Stimulated activated CD4-positive, alpha-beta T cell treated with anti-CD3 and anti-CD28 coated beads, Interleukin-12 subunit alpha, Interleukin-12 subunit beta, amount 100 ng/mL, for 48 hours (primary cell): ENCODE results near the gene AHCY.
"Not testable (repeated sequence)": the region's sequence is repeated elsewhere in the genome, so short reads cannot be mapped to it uniquely, and the experiment has no call there.

Experiments
- DNase-seq, 3 donors: peaks; one replicate each; pipeline ENCODE4 v3.0.0-alpha.2; 2020; ENCODE audit warnings: low read depth in 2 of 3, low spot score in 1 of 3

The AHCY gene

DNA sequence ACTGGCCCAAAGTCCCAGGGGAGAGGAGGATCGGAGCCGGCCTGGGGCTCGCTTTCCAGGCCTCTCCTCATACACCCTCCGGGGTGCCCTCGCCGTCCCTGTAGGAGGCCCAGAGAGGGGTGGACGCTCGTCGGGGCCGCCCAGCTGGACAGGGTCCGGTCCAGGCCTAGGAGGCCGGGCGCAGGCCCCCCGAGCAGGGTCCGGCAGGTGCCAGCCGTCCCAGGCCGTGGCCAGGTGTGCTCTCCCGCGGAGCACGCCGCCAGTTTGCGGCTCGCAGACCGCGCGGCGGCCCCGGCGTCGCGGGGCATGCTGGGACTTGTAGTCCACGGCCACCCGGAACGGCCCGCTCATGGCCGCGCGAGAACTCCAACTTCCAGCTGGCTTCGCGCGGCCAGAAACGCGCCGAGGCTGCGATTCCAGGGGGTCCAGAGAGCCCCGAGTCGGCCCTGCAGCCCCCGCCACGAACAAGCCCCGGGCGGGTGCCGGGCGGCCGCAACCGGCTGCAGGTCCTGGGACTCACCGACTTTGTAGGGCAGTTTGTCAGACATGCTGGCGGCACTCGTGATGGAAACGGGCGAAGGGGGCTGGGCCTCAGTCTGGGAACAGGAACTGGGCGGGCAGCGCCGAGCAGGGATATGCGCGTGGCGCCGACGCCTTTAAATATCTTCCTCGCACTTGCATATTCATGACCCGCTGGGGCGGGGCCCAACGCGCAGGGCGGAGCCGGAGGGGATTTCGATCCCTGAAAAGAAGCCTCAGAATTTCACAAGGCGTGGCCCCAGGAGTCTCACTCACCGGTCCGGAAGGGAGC, at the start of gene AHCY:
AHCY (minus strand) TSS at position 633 of the 811 bp plus-strand sequence; CDS start at position 548, 85 bp downstream.
- peak; percentile 91 to 95 (median 91) for DNase-seq

DNA sequence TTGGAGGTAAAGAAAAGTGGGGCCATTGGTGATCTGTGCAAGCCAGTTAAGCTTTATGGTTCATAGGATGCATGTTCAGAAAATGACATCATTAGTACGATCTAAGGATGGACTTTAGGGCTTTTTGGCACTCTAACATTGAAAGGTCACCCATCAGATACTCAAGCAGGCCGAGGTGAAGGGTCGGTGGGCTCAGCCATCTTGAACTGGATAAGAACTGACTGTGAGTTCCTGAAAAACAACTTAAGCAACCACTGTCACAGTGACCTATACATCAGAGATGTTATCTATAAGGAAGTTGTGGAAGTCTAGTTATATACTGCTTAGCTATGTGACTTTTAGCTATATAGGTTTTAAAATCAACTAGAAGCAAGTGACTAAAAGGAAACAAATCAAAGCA, 46.9 kb upstream of the AHCY start:
- DNase-seq = no peak

DNA sequence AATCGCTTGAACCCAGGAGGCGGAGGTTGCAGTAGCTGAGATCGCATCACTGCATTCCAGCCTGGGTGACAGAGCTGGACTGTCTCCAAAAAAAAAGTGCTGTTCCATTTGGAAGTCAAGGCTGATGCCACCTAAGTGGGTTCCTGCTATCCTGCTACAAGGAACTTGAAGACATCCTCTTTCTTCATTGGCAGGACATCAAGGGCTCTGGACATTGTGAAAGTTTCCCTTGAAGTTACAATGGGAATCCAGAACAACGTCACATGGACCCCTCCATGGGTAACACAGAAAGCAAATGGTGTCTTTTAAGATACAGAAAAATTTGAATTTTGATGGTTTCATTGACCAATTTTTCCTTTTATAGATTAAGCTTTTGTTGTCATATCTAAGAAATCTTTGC, 44.4 kb upstream of the AHCY start:
- no peak for DNase-seq

DNA sequence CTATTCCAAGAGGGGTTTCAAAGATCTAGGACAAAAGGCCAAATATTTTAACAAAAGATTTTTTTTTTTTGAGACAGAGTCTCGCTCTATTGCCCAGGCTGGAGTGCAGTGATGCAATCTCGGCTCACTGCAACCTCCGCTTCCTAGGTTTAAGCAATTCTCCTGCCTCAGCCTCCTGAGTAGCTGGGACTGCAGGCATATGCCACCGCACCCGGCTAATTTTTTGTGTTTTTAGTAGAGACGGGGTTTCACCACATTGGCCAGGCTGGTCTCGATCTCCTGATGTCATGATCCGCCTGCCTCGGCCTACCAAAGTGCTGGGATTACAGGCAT, 43.3 kb upstream of the AHCY start:
- not testable (repeated sequence) for DNase-seq

DNA sequence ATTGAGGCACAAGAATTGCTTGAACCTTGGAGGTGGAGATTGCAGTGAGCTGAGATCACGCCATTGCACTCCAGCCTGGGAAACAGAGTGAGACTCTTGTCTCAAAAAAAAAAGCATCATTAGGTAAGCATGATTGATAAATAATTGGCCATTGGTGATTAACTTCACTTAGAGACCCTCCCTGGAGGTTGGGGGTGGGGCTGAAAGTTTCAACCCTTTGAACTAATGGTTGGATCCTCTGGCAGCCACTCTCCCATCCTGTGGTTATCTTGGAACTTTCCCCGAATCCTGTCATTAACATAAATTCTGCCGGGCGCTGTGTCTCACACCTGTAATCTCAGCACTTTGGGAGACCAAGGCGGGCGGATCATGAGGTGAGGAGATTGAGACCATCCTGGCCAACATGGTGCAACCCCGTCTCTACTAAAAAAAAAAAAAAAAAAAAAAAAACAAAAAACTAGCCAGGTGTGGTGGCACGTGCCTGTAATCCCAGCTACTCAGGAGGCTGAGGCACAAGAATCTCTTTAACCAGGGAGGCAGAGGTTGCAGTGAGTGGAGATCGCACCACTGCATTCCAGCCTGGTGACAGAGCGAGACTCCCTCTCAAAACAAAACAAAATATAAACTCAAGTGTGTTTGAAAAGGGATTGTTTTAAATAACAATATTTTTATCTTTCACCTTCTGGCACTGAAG, 42.8 kb upstream of the AHCY start:
- DNase-seq = not testable (repeated sequence)

DNA sequence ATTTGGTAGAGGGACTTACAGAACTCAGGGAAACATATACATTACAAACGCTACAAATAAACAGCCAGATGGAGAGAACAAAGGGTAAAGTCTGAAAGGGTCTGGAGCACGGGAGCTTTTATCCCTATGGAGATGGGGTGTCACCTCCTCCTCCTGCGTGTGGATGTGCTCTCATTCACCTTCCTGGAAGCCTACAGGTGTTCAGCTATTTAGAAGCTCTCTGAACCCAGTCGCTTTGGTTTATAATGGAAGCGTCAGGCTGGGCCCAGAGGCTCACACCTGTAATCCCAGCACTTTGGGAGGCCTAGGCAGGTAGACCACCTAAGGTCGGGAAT, 42.2 kb upstream of the AHCY start:
- DNase-seq = no peak

DNA sequence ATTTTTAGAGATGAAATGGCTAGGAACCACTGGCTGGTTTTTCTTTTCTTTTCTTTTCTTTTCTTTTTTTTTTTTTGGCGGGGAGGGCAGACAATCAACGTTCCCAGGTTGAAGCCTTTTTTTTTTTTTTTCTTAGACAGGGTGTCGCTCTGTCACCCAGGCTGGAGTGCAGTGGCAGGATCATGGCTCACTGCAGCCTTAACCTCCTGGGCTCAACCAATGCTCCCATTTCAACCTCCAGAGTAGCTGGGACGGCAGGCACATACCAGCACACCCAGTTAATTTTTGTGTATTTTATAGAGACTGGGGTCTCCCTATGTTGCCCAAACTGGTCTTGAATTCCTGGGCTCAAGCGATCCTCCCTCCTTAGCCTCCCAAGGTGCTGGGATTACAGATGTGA, 41.1 kb upstream of the AHCY start:
- no peak for DNase-seq

DNA sequence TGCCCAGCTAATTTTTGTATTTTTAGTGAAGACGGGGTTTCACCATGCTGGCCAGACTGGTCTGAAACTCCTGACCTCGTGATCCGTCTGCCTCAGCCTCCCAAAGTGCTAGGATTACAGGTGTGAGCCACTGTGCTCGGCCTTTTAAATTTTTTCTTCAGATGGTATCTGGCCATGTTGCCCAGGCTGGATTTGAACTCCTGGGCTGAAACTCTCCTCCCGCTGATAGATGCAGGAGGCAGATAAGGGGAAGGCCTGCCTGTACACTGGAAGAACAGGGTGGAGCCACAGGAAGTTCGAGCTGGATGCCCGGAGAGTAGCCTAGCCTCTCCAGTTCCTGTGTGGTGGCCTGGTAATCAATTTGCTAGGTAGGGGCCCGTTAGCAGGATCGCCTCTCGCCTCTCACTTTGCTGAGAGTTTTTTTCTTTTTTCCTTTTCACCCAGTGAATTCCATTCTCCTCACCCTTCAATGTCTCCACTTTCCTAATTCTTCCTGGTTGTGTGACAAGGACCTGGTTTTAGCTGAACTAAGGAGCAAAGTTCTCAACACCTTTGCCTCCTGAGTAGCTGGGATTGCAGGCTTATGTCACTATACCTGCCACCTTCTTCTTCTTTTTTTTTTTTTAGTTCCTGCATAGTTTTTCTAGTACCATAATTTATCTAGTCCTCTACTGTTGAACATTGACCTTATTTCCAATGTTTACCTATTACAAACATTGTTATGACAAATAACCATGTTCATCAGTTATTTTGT, 40.5 kb upstream of the AHCY start:
- no peak for DNase-seq

DNA sequence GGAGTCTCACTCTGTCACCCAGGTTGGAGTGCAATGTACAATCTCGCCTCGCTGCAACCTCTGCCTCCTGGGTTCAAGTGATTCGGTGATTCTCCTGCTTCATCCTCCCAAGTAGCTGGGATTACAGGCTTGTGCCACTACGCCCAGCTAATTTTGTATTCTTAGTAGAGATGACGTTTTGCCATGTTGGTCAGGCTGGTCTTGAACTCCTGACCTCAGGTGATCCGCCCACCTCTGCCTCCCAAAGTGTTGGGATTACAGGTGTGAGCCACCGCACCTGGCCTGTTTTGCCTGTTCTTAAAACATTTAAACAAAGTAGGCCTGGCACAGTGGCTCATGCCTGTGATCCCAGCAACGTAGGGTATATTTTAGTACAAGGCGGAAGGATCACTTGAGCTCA, 38.0 kb upstream of the AHCY start:
- not testable (repeated sequence) for DNase-seq

DNA sequence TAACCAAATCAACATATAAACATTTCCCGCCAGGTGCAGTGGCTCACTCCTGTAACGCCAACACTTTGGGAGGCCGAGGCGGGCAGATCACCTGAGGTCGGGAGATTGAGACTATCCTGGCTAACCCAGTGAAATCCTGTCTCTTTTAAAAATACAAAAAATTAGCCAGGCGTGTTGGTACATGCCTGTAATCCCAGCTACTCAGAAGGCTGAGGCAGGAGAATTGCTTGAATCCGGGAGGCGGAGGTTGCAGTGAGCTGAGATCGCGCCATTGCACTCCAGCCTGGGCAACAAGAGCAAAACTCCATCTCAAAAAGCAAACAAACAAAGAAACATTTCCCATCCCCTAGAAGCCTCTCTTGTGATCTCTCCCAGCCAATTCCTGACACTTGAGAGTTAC, 37.6 kb upstream of the AHCY start:
- DNase-seq = not testable (repeated sequence)

DNA sequence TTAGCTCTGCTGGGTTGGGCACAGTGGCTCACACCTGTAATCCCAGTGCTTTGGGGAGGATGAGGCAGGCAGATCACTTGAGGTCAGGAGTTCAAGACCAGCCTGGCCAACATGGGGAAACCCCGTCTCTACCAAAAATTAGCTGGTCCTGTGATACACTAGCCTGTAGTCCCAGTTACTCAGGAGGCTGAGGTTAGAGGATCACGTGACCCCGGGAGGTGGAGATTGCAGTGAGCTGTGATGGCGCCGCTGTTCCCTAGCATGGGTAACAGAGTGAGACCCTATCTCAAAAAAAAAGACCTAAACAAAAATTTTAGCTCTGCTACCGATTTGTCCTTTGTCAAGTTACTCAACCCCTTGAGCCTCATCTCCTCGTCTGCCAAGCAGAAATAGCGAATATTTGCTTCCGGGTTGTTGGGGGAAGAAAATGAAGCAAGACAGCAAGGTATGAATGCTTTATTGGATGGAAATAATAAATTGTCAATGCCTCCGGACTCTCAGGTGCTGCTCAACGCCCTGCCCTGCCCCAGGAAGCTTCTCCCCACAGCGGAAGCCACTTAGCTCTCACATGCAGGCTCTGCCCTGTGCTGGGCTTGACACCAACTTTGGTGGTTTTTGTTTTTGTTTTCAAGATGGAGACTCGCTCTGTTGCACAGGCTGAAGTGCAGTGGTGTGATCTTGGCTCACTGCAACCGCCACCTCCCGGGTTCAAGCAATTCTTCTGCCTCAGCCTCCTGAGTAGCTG, 35.0 kb upstream of the AHCY start:
- DNase-seq = no peak

DNA sequence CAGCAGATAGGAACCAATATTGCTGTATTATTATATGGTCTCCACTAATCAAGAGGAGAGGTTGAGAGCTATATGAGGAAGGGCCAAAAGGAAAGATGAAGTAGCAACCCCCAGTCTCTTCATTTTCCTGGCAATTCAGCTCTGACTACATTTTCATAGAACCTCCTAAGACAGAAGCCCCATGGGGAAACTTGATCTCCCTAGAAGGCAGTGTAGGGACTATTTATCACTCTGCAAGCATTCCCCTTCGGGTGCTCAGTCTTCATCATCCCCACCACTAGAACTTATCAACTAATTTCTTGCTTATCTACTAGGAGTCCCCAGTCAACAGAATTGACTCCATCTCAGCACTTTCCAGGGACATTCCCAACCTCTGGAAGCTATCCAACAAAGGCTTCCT, 34.4 kb upstream of the AHCY start:
- DNase-seq = no peak

DNA sequence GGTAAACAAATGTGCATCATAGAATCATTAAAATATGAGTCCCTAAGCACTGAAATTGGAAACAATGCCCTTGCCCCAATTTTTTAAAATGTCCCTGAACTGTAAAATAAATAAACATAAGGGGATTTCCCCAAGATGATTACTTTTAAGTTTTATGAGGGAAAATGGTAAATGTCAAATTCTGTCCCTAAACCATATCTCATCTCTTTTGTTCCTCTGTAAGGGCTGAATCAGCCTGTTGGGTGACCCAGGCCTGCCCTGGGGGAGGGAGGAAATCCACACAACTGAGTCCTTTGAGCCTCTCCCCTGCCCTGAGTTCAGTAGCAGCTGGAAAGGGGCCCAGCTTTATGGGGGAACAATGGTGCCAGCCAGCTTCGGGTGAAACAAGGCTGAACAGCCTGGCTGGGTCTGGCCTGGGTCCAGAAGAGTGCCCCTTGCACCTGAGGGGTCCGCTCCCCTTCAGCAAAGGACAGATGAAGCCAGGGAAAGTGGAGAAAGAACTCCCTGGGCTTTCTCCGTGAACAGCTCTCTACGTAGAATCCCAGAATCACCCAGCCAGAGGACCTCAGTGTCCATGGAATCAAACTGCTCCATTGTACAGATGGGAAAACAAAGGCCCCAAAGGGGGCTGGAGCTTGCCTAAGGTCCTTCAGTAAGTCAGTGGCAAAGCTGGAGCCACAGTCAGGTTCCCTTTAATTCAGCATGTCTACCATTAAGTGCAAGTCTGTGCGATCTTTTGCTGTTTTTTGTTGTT, 31.7 kb upstream of the AHCY start:
- DNase-seq = no peak

DNA sequence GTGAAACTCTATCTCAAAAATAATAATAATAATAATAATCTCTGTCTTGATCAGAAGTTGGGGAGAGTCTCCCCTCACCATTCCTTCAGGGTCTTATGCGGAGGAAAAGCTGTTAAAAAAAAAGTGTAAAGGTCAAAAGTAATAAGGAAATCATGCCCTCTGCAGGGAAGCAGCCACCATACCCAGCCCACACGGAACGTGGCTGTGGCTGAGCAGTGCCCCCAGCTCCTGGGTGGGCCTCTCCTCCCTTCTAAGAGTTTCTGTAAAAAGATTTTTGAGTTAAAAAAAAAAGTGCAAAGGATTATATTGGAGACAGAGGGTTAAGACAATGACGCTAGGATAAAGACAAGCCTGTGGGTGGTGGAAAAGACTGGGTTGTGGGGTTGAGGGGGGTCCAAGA, 30.6 kb upstream of the AHCY start:
- no peak for DNase-seq

DNA sequence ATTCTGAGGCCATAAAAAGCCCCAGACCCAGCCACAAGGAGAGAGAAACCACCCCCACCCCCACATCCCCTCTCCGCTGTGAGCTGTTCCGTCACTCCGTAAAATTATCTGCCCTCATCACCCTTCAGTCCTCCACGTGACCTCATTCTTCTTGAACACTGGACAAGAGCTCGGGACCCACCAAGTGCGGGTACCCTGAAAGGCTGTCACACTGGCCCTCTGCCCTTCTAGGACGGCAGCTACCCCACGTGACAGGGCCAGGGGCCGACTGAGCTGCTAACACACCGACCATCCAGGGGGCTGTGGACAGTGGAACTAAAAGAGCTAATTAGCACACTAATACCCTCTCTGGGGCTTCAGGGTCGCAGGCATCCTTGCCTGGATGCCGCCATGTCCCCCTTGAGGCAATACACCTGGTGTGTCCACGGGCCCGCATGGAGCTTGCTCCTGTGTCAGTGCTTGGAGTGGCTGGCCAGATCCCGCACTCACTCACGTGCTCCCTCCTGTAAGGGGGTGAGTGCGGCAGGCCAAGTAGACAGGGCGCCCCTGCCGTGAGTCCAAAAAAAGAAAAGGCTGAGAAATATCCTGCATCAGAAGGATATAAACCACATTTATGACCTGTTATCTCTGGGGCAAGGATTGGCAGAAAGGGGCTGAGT, 29.2 kb upstream of the AHCY start:
- DNase-seq = no peak

DNA sequence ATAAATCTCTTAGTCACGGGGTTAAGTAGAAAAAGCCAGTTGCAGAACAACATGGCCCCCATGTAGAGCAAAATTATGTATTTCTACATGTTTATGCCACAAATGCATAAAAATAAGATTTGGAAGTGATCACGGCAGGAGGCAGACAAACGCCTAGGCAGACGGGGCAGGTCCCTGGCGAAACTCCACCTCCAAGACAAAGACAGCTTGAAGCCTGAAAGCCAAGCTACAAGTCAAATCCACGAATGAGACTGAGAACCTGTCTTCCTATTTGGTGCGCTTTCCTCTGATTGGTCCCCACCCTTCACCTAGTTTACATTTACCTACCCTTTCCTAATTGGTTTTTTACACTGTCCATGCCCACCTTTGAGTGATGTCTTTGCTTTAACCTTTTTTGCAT, 28.7 kb upstream of the AHCY start:
- DNase-seq = no peak

DNA sequence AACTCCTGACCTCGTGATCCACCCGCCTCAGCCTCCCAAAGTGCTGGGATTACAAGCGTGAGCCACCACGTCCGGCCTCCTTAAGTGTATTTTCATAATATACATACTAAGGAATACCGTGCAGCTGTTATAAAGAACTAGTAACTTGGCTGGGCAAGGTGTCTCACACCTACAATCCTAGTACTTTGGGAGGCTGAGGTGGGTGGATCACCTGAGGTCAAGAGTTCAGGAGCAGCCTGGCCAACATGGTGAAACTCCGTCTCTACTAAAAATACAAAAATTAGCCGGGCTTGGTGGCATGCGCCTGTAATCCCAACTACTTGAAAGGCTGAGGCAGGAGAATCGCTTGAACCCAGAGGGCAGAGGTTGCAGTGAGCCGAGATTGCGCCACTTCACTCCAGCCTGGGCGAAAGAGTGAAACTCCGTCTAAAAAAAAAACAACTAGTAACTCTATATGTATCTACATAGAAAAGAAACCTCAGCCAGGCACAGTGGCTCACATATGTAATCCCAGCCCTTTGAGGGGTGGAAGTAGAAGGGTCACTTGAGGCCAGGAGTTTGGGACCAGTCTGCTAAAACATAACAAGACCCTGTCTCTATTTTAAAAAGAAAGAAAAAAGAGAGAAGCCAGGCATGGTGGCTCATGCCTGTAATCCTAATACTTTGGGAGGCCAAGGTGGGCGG, 27.8 kb upstream of the AHCY start:
- not testable (repeated sequence) for DNase-seq

DNA sequence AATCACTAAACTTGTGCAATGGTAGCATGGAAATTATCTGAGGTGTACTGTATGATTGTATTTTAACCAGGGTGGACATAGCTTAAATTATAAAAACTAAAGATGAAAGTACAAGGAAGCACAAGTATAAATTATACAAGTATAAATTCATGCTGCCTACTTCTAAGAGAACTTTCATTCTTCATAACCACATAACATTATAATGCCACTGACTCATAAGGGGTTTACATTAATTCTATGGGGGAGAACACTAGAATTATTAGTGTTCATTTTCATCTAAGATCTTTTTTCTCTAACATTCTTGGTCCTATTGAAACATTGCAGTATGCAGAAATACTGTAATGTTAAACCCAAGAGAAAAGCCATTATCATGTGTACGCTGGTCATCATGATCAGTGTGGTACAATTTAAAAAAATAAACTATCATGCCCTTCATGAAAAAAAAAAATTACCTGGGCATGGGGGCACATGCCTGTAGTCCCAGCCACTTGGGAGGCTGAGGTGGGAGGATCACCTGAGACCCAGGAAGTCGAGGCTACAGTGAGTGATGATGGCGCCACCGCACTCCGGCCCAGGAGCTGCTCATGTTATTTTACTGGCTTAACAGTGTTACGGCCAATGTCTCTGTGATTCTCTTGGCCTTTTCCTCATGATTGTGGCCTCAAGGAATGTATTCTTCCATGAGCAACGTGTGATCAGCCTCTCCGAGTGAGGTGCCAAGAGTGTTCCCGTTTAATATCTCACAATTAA, 25.9 kb upstream of the AHCY start:
- no peak for DNase-seq

DNA sequence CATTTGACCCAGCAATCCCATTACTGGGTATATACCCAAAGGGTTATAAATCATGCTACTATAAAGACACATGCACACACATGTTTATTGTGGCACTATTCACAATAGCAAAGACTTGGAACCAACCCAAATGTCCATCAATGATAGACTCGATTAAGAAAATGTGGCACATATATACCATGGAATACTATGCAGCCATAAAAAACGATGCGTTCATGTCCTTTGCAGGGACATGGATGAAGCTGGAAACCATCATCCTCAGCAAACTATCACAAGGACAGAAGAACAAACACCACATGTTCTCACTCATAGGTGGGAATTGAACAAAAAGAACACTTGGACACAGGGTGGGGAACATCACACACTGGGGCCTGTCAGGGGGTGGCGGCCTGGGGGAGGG, 25.1 kb upstream of the AHCY start:
- not testable (repeated sequence) for DNase-seq
